Measurements from ENCODE around the gene DCAF8. TPM values are rescaled to one million over a fixed set of nuclear protein-coding genes. Genes with fewer than 3 reads are reported as not detected.
A peak's percentile ranks its signal among the peaks of the same experiment; 100 is the strongest.

The DCAF8 gene
- total and polyA plus RNA-seq, 2 donors (not counting 1 experiment from before 2014, with no cell fraction given): 194 to 266 TPM

GRCh38 chr1:160169553-160170399 is 92.6 kb downstream of the DCAF8 start:
- CTCF ChIA-PET: interaction anchor here (1.0 to 1.1 kb wide), 2 partner anchors 50 to 973 kb away, joined by 3 to 4 read pairs; no protein-coding TSS in a partner anchor
- H3K4me3 Mint-ChIP-seq: peak overlapping the region; percentile 68
- H3K27ac Mint-ChIP-seq: peak overlapping the region; percentile 43
- ATAC-seq (ENCODE audit: low read depth) (peak; percentile 31), DNase-seq (peak; percentile 17)
- H3K4me1 ChIP-seq (ENCODE audit: control insufficient read depth in 2 of 2, insufficient read depth in 2 of 2, low read length in 2 of 2): peaks cover 9 to 14% of the 10 kb centered on the region in 2 donors
- H3K9me3 ChIP-seq (ENCODE audit: control extremely low read depth in 1 of 3, control insufficient read depth in 2 of 3, insufficient read depth in 1 of 3, low read length in 2 of 3): no peaks in the 10 kb centered on the region
- POLR2A ChIA-PET: interaction anchor here (0.6 kb wide), 1 partner anchor 148 kb away, joined by 10 read pairs; no protein-coding TSS in a partner anchor
- H2AFZ ChIP-seq (ENCODE audit: insufficient read depth, low read depth, low read length, poor library complexity, severe bottlenecking): peak overlapping the region; percentile 17
- TF ChIP-seq EZH2 (IDR thresholded peaks at IDR 0.05; ENCODE audit: borderline replicate concordance, insufficient read depth, low read depth, low read length, poor library complexity, severe bottlenecking): no peak
- TF ChIP-seq CTCF (IDR thresholded peaks at IDR 0.05): no peak
- intact Hi-C loops (cut with micrococcal nuclease): no loop called here
- no peaks in the 10 kb centered on the region for H3K36me3 ChIP-seq (replicated peaks in 1 of 2; ENCODE audit: control extremely low read depth in 1 of 2, control insufficient read depth in 1 of 2, extremely low read depth in 1 of 2, insufficient read depth in 2 of 2, low read length in 1 of 2)
- peak overlapping the region; percentile 1 for H3K9ac ChIP-seq (ENCODE audit: low read length)
- no peaks in the 10 kb centered on the region for H3K27me3 ChIP-seq (replicated peaks in 1 of 4; ENCODE audit: control extremely low read depth in 1 of 4, control insufficient read depth in 3 of 4, insufficient read depth in 4 of 4, low read length in 3 of 4)
- WGBS (ENCODE audit: insufficient coverage): 33% methylated on average over 14 of the region's 15 CpGs
- H3K9me3 Mint-ChIP-seq (ENCODE audit: insufficient read depth): no peaks in the 10 kb centered on the region
- peak overlapping the region in 1 of 5 experiments; percentile 15 for H3K4me3 ChIP-seq (ENCODE audit: control extremely low read depth in 1 of 5, extremely low read depth in 1 of 5, insufficient read depth in 1 of 5, low read depth in 2 of 5, low read length in 4 of 5)
- H3K27ac ChIP-seq (ENCODE audit: low read length in 2 of 2): no peak overlapping the region
- peaks cover 15% of the 10 kb centered on the region for H3K4me1 Mint-ChIP-seq
- no peaks in the 10 kb centered on the region for H3K79me2 ChIP-seq (ENCODE audit: control insufficient read depth, insufficient read depth, low read length)
- H4K20me1 ChIP-seq (ENCODE audit: control insufficient read depth, insufficient read depth, low read length, poor library complexity, severe bottlenecking): no peaks in the 10 kb centered on the region
- H3K27me3 Mint-ChIP-seq: peaks cover 9% of the 10 kb centered on the region
- peak overlapping the region; percentile 34 for H3K4me2 ChIP-seq (replicated peaks; ENCODE audit: low read depth, low read length, poor library complexity, severe bottlenecking)
